Pancreas (tissue), 10 donors: ENCODE measurements around the gene KRT32. TPM values are rescaled to one million over a fixed set of nuclear protein-coding genes. Genes with fewer than 3 reads are reported as not detected.

Source experiments
- ATAC-seq, 4 donors: fragments of 200-7000 bp; cut with Tn5 transposase; one replicate each; pipeline versions ENCODE4 v1.8.0 to v1.9.1; 2020; ENCODE audit warnings: mild to moderate bottlenecking in 4 of 4, moderate library complexity in 4 of 4
- DNase-seq, 6 donors: peaks; one replicate each; pipeline ENCODE4 v3.0.0-alpha.2; 2020
- FAIRE-seq: peaks from 2 replicates; lab custom pipeline; 2012; peaks lifted over from hg19 to GRCh38; lab: Jason Lieb, UNC
- H3K27ac ChIP-seq, 4 donors: fragments of 200-600 bp; sonication (generic); 1 replicate in 3 of 4; 2 replicates in 1 of 4; pipeline versions ENCODE4 v1.5.0 to v1.8.0; 2020
- H3K27me3 ChIP-seq, 4 donors: fragments of 200-600 bp; one replicate each; pipeline ENCODE4 v1.8.0; 2021
- H3K36me3 ChIP-seq, 3 donors: fragments of 200-600 bp; sonication (generic) in 1 of 3; one replicate each; pipeline versions ENCODE4 v1.5.0 to v1.8.0; 2020 to 2021
- H3K4me1 ChIP-seq, 3 donors: fragments of 200-600 bp; one replicate each; pipeline ENCODE4 v1.8.0; 2021
- H3K4me3 ChIP-seq, 4 donors: fragments of 200-600 bp; sonication (generic) in 2 of 4; one replicate each; pipeline versions ENCODE4 v1.5.0 to v1.8.0; 2020 to 2021
- H3K9me3 ChIP-seq, 4 donors: fragments of 200-600 bp; one replicate each; pipeline ENCODE4 v1.8.0; 2021
- WGBS, 2 donors: extraction: QIAGEN DNeasy Blood & Tissue Kit; methylation state at CpG; one replicate each; pipeline ENCODE4 v1.1.7; 2013; 5-methylcytosine and 5-hydroxymethylcytosine counted together
- intact Hi-C, 3 donors: fragments of 100-400 bp; cut with DNase I; formaldehyde crosslinking; loops; one replicate each; pipeline versions ENCODE4 v1.11.1 to v1.14.2; 2022
- polyA plus RNA-seq, 2 donors: library from polyadenylated mRNA; stranded (reverse); fragments of 200-250 nt; gene quantifications; one replicate each; pipeline ENCODE4 v1.2.3, GENCODE V29; 2013
- total RNA-seq, 6 donors: library from RNA; stranded (reverse); fragmentation: NEBNext Ultra II Directional in 4 of 6; extraction: Animal tissue kit (Norgen Biotek cat#: 25700) in 4 of 6; gene quantifications; one replicate each; pipeline versions ENCODE4 v1.2.1 to v1.2.4, GENCODE V29; 2021 to 2023
- TF ChIP-seq, protein P1 (sequence below), 4 donors: fragments of 200-600 bp; sonication (generic) in 3 of 4; IDR thresholded peaks; one replicate each; pipeline versions ENCODE4 v1.5.0 to v1.8.0; 2021; ENCODE audit warnings: antibody characterized with exemption in 4 of 4
- donor health status: healthy with polysubstance abuse.
- donor health status: DM: no; HTN: no; CAD: no; lungs with moderate emphysema.
- donor health status: DM: no; HTN: no; CAD: no.
- donor health status: control.
- donor health status: control.
- donor health status: Bipolar disorder and iron deficiency.
- donor health status: DM: yes; HTN: yes; CAD: no.
- donor health status: DM: no; HTN: no; CAD: no.
- donor health status: DM: no; HTN: no; CAD: no.
- donor health status: DM: yes; HTN: yes; CAD: no.

The KRT32 gene
- total and polyA plus RNA-seq, 8 donors: 0.05 TPM; not detected in 7

DNA sequence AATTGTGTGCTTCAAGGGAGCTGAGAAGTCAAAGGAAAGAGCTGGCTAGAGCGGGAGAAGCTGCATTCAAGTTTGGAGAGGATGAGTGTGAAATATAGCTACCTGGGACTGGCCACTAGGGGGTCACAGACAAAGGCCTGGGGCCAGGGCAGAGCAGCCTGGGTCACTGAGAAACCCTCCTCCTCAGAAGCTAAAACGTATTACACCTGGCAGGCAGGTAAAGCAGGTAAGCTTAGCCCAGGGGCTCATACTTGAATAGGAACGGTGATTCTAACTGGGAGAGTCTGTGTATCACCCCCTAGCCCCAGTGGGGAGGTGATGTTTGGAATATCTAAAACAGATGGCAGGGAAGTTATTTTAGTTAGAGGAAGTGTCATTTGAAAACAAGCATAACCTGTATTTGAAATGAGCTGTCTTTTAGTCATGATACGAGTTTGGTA is 49.6 kb downstream of the KRT32 start:
- DNase-seq: no peak
- 50 to 56% methylated on average over 4 of the region's 4 CpGs for WGBS, 2 donors
- Histone ChIP-seq H3K27me3 (no peaks in the 10 kb centered on the region), H3K4me3 (no peak overlapping the region), H3K4me1 (no peaks in the 10 kb centered on the region), H3K36me3 (no peaks in the 10 kb centered on the region), H3K9me3 (no peaks in the 10 kb centered on the region), H3K27ac (no peak overlapping the region)
- no peak for FAIRE-seq
- TF ChIP-seq, protein P1, sequence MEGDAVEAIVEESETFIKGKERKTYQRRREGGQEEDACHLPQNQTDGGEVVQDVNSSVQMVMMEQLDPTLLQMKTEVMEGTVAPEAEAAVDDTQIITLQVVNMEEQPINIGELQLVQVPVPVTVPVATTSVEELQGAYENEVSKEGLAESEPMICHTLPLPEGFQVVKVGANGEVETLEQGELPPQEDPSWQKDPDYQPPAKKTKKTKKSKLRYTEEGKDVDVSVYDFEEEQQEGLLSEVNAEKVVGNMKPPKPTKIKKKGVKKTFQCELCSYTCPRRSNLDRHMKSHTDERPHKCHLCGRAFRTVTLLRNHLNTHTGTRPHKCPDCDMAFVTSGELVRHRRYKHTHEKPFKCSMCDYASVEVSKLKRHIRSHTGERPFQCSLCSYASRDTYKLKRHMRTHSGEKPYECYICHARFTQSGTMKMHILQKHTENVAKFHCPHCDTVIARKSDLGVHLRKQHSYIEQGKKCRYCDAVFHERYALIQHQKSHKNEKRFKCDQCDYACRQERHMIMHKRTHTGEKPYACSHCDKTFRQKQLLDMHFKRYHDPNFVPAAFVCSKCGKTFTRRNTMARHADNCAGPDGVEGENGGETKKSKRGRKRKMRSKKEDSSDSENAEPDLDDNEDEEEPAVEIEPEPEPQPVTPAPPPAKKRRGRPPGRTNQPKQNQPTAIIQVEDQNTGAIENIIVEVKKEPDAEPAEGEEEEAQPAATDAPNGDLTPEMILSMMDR (IDR thresholded peaks at IDR 0.05): no peak
- intact Hi-C loops: no loop called here
- ATAC-seq: no peak

DNA sequence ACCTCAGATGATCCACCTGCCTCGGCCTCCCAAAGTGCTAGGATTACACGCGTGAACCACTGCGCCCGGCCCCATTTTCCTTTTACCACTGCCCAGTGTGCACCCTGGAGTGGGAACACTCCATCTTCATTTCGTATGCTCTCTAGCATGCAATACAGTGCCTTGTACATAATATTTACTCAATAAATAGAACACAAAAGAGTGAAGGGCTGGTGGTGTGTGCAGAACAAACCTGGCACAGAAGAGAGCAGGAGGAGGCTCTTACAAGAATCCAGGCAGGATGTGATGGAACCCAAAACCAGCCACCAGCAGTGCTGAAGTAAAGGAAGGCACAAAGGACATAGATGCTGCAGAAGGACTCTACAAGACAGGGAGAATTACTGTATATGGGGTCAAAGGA is 50.1 kb downstream of the KRT32 start:
- ATAC-seq: no peak
- TF ChIP-seq, protein P1 (IDR thresholded peaks at IDR 0.05): no peak

DNA sequence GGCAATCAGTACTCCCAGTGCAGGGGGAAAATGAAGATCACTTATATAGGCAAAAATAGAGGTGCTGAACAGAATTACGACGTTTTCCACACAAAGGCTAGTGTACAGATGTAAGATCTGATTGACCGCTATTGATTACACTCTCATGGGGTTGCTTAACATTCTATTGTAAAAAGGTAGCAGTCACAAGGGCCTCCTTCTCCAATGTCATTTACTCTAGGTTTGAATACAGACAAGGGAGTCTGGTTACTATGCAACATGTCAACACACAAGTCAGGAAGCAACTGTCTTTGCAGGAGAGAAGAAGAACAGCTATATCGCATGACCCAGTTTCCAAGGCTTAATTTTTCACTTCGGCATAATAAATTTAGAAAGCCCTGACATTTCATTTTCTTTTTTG is 50.7 kb downstream of the KRT32 start:
- no peak for DNase-seq
- no peak for FAIRE-seq
- no peaks in the 10 kb centered on the region for H3K9me3 ChIP-seq
- H3K27me3 ChIP-seq: no peaks in the 10 kb centered on the region
- H3K36me3 ChIP-seq: no peaks in the 10 kb centered on the region
- H3K4me3 ChIP-seq: no peak overlapping the region
- peak in 1 of 4 donors; percentile 51 for ATAC-seq
- intact Hi-C loops: no loop called here
- H3K27ac ChIP-seq: no peak overlapping the region
- WGBS, 2 donors: 69 to 75% methylated on average over 5 of the region's 5 CpGs
- no peaks in the 10 kb centered on the region for H3K4me1 ChIP-seq
- TF ChIP-seq, protein P1 (IDR thresholded peaks at IDR 0.05): no peak

More for the DNA sequence above, 50.1 kb downstream of the KRT32 start:
- DNase-seq (no peak), FAIRE-seq (no peak)
- no peaks in the 10 kb centered on the region for H3K4me1 ChIP-seq
- H3K27ac ChIP-seq: no peak overlapping the region
- H3K36me3 ChIP-seq: no peaks in the 10 kb centered on the region
- 91 to 94% methylated on average over 6 of the region's 6 CpGs for whole genome bisulfite sequencing, 2 donors
- no peaks in the 10 kb centered on the region for H3K27me3 ChIP-seq
- intact Hi-C loops: no loop called here
- no peaks in the 10 kb centered on the region for H3K9me3 ChIP-seq
- no peak overlapping the region for H3K4me3 ChIP-seq

DNA sequence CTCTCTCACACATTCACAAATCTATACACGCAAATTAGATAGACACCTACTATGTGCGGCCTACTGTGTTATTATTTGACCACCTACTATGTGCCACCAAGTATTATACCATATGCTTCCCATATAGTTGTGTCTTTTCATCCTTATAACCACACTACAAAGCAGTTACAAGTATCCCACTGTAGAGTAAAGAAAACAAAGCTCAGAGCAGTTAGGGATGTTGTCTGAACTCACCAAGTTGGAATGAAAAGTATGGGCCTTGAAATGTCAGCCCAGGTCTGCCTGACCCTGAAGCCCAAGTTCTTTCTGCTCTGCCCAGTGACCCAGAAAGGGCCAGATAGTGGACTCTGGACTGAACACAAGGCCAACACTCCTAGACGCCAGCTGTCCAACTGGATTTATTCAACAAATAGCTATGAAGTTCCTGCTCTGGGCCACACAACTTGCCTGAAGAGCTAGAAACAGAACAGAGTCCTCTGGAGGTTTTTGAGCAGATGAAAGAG is 51.3 kb downstream of the KRT32 start:
- no peaks in the 10 kb centered on the region for H3K4me1 ChIP-seq
- no peaks in the 10 kb centered on the region for H3K9me3 ChIP-seq
- no peak overlapping the region for H3K4me3 ChIP-seq
- FAIRE-seq (no peak), ATAC-seq (peak in 3 of 4 donors; percentile 29 to 92 (median 66)), DNase-seq (peak in 2 of 6 donors; percentile 17 to 26)
- H3K36me3 ChIP-seq: no peaks in the 10 kb centered on the region
- H3K27me3 ChIP-seq: no peaks in the 10 kb centered on the region
- 38 to 40% methylated on average over 3 of the region's 3 CpGs for WGBS, 2 donors
- TF ChIP-seq, protein P1 (IDR thresholded peaks at IDR 0.05): no peak
- H3K27ac ChIP-seq: no peak overlapping the region
- intact Hi-C loops: no loop called here

DNA sequence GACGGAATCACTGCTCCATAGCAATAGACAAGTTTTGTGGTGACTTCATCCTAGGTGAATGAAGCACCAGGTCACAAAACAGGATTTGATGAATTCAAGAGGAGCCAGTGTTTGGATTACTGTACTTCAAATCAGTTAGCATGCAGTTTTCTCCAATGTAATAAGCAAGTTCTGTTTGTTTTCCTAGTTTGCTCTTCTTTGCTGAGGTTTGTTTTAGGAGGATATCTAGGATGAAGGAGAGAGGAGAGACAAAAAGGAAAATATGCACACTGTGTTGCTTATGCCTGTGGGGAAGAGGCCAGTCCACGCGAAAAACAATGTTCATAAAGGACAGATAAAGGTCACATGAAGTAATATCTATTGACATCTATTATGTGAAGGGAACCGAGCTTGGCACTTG is 51.8 kb downstream of the KRT32 start:
- no peak for FAIRE-seq
- H3K9me3 ChIP-seq: no peaks in the 10 kb centered on the region
- WGBS, 2 donors: 63 to 68% methylated on average over 4 of the region's 4 CpGs

More for the DNA sequence above, 51.8 kb downstream of the KRT32 start:
- no peaks in the 10 kb centered on the region for H3K27me3 ChIP-seq
- no peak overlapping the region for H3K4me3 ChIP-seq
- no peaks in the 10 kb centered on the region for H3K4me1 ChIP-seq
- H3K36me3 ChIP-seq: no peaks in the 10 kb centered on the region
- H3K27ac ChIP-seq: no peak overlapping the region
- ATAC-seq (no peak), DNase-seq (no peak)
- intact Hi-C loops: no loop called here
- TF ChIP-seq, protein P1 (IDR thresholded peaks at IDR 0.05): no peak
